ENCODE results near the gene CD63. TPM values are rescaled to one million over a fixed set of nuclear protein-coding genes. Genes with fewer than 3 reads are reported as not detected.
"Not testable (repeated sequence)": the region's sequence is repeated elsewhere in the genome, so short reads cannot be mapped to it uniquely, and the experiment has no call there.

CD63 gene
- polyA plus RNA-seq (2013, experiment 1 of 2): 373 TPM
- 387 TPM for polyA plus RNA-seq (2013, experiment 2 of 2)

GRCh38 chr12:55728939-55729818 lies at the start of gene CD63:
Gene CD63 (minus strand): TSS chr12:55729009. CDS start chr12:55728341, 668 bp downstream.
- Histone ChIP-seq H3K9me3 (ENCODE audit: insufficient read depth, low read depth, low read length) (no peaks in the 10 kb centered on the region), H3K36me3 (ENCODE audit: insufficient read depth, low read length) (peaks cover 25% of the 10 kb centered on the region), H3K27me3 (ENCODE audit: insufficient read depth, low read length) (no peaks in the 10 kb centered on the region), H3K4me3 (ENCODE audit: low read length) (peak within 1 kb of the TSS; percentile 69), H3K9ac (ENCODE audit: low read depth, low read length) (peak within 1 kb of the TSS; percentile 72), H3K4me1 (ENCODE audit: insufficient read depth, low read length) (peaks cover 14% of the 10 kb centered on the region; the same call in 1 of the 2 replicates), H3K27ac (ENCODE audit: low read depth, low read length) (peak within 1 kb of the TSS; percentile 98)
- WGBS: under 1% methylated on average over 61 of the region's 61 CpGs

- Histone ChIP-seq H3K4me3 (ENCODE audit: low read length) (no peak overlapping the region), H3K9ac (ENCODE audit: low read depth, low read length) (no peak overlapping the region), H3K27me3 (ENCODE audit: insufficient read depth, low read length) (no peaks in the 10 kb centered on the region), H3K9me3 (ENCODE audit: insufficient read depth, low read depth, low read length) (no peaks in the 10 kb centered on the region), H3K36me3 (ENCODE audit: insufficient read depth, low read length) (peaks cover 83% of the 10 kb centered on the region), H3K4me1 (ENCODE audit: insufficient read depth, low read length) (no peaks in the 10 kb centered on the region), H3K27ac (ENCODE audit: low read depth, low read length) (no peak overlapping the region)
- 95% methylated on average over 3 of the region's 3 CpGs for WGBS
Measured at GRCh38 chr12:55777856-55778255, 49.0 kb upstream of the CD63 start.

- H3K27ac ChIP-seq (ENCODE audit: low read depth, low read length): no peak overlapping the region
- H3K9me3 ChIP-seq (ENCODE audit: insufficient read depth, low read depth, low read length): no peaks in the 10 kb centered on the region
- no peak overlapping the region for H3K9ac ChIP-seq (ENCODE audit: low read depth, low read length)
- H3K4me1 ChIP-seq (ENCODE audit: insufficient read depth, low read length): no peaks in the 10 kb centered on the region
- H3K27me3 ChIP-seq (ENCODE audit: insufficient read depth, low read length): no peaks in the 10 kb centered on the region
- peaks cover 71% of the 10 kb centered on the region for H3K36me3 ChIP-seq (ENCODE audit: insufficient read depth, low read length)
- WGBS: 96% methylated on average over 6 of the region's 6 CpGs
- no peak overlapping the region for H3K4me3 ChIP-seq (ENCODE audit: low read length)
Measured at GRCh38 chr12:55771736-55772135, 42.9 kb upstream of the CD63 start.

GRCh38 chr12:55767156-55767555 lies 38.3 kb upstream of the CD63 start:
- no peaks in the 10 kb centered on the region for H3K4me1 ChIP-seq (ENCODE audit: insufficient read depth, low read length)
- no peaks in the 10 kb centered on the region for H3K27me3 ChIP-seq (ENCODE audit: insufficient read depth, low read length)
- H3K9me3 ChIP-seq (ENCODE audit: insufficient read depth, low read depth, low read length): no peaks in the 10 kb centered on the region
- peaks cover 60% of the 10 kb centered on the region for H3K36me3 ChIP-seq (ENCODE audit: insufficient read depth, low read length)
- no peak overlapping the region for H3K9ac ChIP-seq (ENCODE audit: low read depth, low read length)
- WGBS: 95% methylated on average over 3 of the region's 4 CpGs
- no peak overlapping the region for H3K27ac ChIP-seq (ENCODE audit: low read depth, low read length)
- no peak overlapping the region for H3K4me3 ChIP-seq (ENCODE audit: low read length)

GRCh38 chr12:55765736-55766290 lies 37.0 kb upstream of the CD63 start:
- WGBS: 91% methylated on average over 5 of the region's 5 CpGs
- Histone ChIP-seq H3K4me3 (ENCODE audit: low read length) (no peak overlapping the region), H3K4me1 (ENCODE audit: insufficient read depth, low read length) (no peaks in the 10 kb centered on the region), H3K36me3 (ENCODE audit: insufficient read depth, low read length) (peaks cover 57% of the 10 kb centered on the region), H3K27ac (ENCODE audit: low read depth, low read length) (no peak overlapping the region), H3K27me3 (ENCODE audit: insufficient read depth, low read length) (no peaks in the 10 kb centered on the region), H3K9ac (ENCODE audit: low read depth, low read length) (no peak overlapping the region), H3K9me3 (ENCODE audit: insufficient read depth, low read depth, low read length) (no peaks in the 10 kb centered on the region)

GRCh38 chr12:55762646-55763045 lies 33.8 kb upstream of the CD63 start:
- Histone ChIP-seq H3K27ac (ENCODE audit: low read depth, low read length) (no peak overlapping the region), H3K4me1 (ENCODE audit: insufficient read depth, low read length) (no peaks in the 10 kb centered on the region), H3K9ac (ENCODE audit: low read depth, low read length) (no peak overlapping the region), H3K9me3 (ENCODE audit: insufficient read depth, low read depth, low read length) (no peaks in the 10 kb centered on the region; the same call in 1 of the 2 replicates), H3K27me3 (ENCODE audit: insufficient read depth, low read length) (no peaks in the 10 kb centered on the region), H3K36me3 (ENCODE audit: insufficient read depth, low read length) (peaks cover 68% of the 10 kb centered on the region), H3K4me3 (ENCODE audit: low read length) (no peak overlapping the region)

- no peaks in the 10 kb centered on the region; the same call in 1 of the 2 replicates for H3K9me3 ChIP-seq (ENCODE audit: insufficient read depth, low read depth, low read length)
- H3K27ac ChIP-seq (ENCODE audit: low read depth, low read length): no peak overlapping the region
- H3K4me3 ChIP-seq (ENCODE audit: low read length): no peak overlapping the region
- 95% methylated on average over 6 of the region's 6 CpGs for WGBS
- H3K4me1 ChIP-seq (ENCODE audit: insufficient read depth, low read length): no peaks in the 10 kb centered on the region
- H3K36me3 ChIP-seq (ENCODE audit: insufficient read depth, low read length): peaks cover 76% of the 10 kb centered on the region
- no peaks in the 10 kb centered on the region for H3K27me3 ChIP-seq (ENCODE audit: insufficient read depth, low read length)
- H3K9ac ChIP-seq (ENCODE audit: low read depth, low read length): no peak overlapping the region
Measured at GRCh38 chr12:55760663-55761062, 31.9 kb upstream of the CD63 start.

- not testable (repeated sequence) for H3K27me3 ChIP-seq (ENCODE audit: insufficient read depth, low read length); H3K27ac ChIP-seq (ENCODE audit: low read depth, low read length); H3K9me3 ChIP-seq (ENCODE audit: insufficient read depth, low read depth, low read length); H3K4me3 ChIP-seq (ENCODE audit: low read length); H3K9ac ChIP-seq (ENCODE audit: low read depth, low read length)
- H3K4me1 ChIP-seq (ENCODE audit: insufficient read depth, low read length): peaks cover 10% of the 10 kb centered on the region
- H3K36me3 ChIP-seq (ENCODE audit: insufficient read depth, low read length): peaks cover 88% of the 10 kb centered on the region
- WGBS: over 99% methylated on average over 4 of the region's 4 CpGs
Measured at GRCh38 chr12:55758575-55758974, 29.8 kb upstream of the CD63 start.

- Histone ChIP-seq H3K9me3 (ENCODE audit: insufficient read depth, low read depth, low read length) (no peaks in the 10 kb centered on the region; the same call in 1 of the 2 replicates), H3K27ac (ENCODE audit: low read depth, low read length) (no peak overlapping the region; the same call in 1 of the 2 replicates), H3K27me3 (ENCODE audit: insufficient read depth, low read length) (no peaks in the 10 kb centered on the region), H3K4me3 (ENCODE audit: low read length) (no peak overlapping the region), H3K9ac (ENCODE audit: low read depth, low read length) (no peak overlapping the region), H3K36me3 (ENCODE audit: insufficient read depth, low read length) (peaks cover 89% of the 10 kb centered on the region), H3K4me1 (ENCODE audit: insufficient read depth, low read length) (peaks cover 10% of the 10 kb centered on the region)
- WGBS: 74% methylated on average over 2 of the region's 2 CpGs
Measured at GRCh38 chr12:55757701-55758100, 28.9 kb upstream of the CD63 start.

GRCh38 chr12:55755246-55755645 lies 26.4 kb upstream of the CD63 start:
- Histone ChIP-seq H3K9ac (ENCODE audit: low read depth, low read length) (no peak overlapping the region), H3K36me3 (ENCODE audit: insufficient read depth, low read length) (peaks cover 94% of the 10 kb centered on the region), H3K4me3 (ENCODE audit: low read length) (no peak overlapping the region), H3K27ac (ENCODE audit: low read depth, low read length) (no peak overlapping the region), H3K4me1 (ENCODE audit: insufficient read depth, low read length) (peaks cover 18% of the 10 kb centered on the region), H3K27me3 (ENCODE audit: insufficient read depth, low read length) (no peaks in the 10 kb centered on the region), H3K9me3 (ENCODE audit: insufficient read depth, low read depth, low read length) (no peaks in the 10 kb centered on the region; the same call in 1 of the 2 replicates)
- 93% methylated on average over 2 of the region's 2 CpGs for WGBS

- WGBS: 93% methylated on average over 18 of the region's 18 CpGs
- Histone ChIP-seq H3K27me3 (ENCODE audit: insufficient read depth, low read length) (no peaks in the 10 kb centered on the region), H3K36me3 (ENCODE audit: insufficient read depth, low read length) (peaks cover 63% of the 10 kb centered on the region)
Measured at GRCh38 chr12:55748230-55748993, 19.6 kb upstream of the CD63 start.

More at GRCh38 chr12:55748230-55748993, 19.6 kb upstream of the CD63 start:
- no peak overlapping the region for H3K27ac ChIP-seq (ENCODE audit: low read depth, low read length)
- H3K9ac ChIP-seq (ENCODE audit: low read depth, low read length): no peak overlapping the region
- H3K4me3 ChIP-seq (ENCODE audit: low read length): no peak overlapping the region
- H3K9me3 ChIP-seq (ENCODE audit: insufficient read depth, low read depth, low read length): no peaks in the 10 kb centered on the region
- peaks cover 45% of the 10 kb centered on the region for H3K4me1 ChIP-seq (ENCODE audit: insufficient read depth, low read length)
